H9 (cell line): ENCODE measurements around the gene RPL29. TPM values are rescaled to one million over a fixed set of nuclear protein-coding genes. Genes with fewer than 3 reads are reported as not detected.

Source experiments
- DNase-seq: peaks from one replicate; pipeline ENCODE4 v3.0.0-alpha.2; 2017
- H2AFZ ChIP-seq: one replicate; pipeline ENCODE4 v1.6.1; 2013; ENCODE audit warnings: mild to moderate bottlenecking, low read length, control low read depth, moderate library complexity
- H2AK5ac ChIP-seq: 2 replicates; pipeline ENCODE4 v1.6.1; 2013; ENCODE audit warnings: low read length, control low read depth, mixed read lengths; ENCODE audit not compliant: insufficient read length
- H2BK120ac ChIP-seq: one replicate; pipeline ENCODE4 v1.6.1; 2013; ENCODE audit warnings: low read depth, mild to moderate bottlenecking, low read length, control low read depth, inconsistent platforms; ENCODE audit not compliant: poor library complexity, severe bottlenecking
- H2BK12ac ChIP-seq: 2 replicates; pipeline ENCODE4 v1.6.1; 2013; ENCODE audit warnings: low read length, control low read depth, mixed read lengths, low read depth; ENCODE audit not compliant: insufficient read length
- H2BK15ac ChIP-seq: 2 replicates; pipeline ENCODE4 v1.6.1; 2013; ENCODE audit warnings: low read depth, low read length, control low read depth
- H2BK20ac ChIP-seq: one replicate; pipeline ENCODE4 v1.6.1; 2013; ENCODE audit warnings: low read depth, mild to moderate bottlenecking, low read length, control low read depth, inconsistent platforms; ENCODE audit not compliant: poor library complexity, severe bottlenecking
- H2BK5ac ChIP-seq: 2 replicates; pipeline ENCODE4 v1.6.1; 2013; ENCODE audit warnings: low read length, control low read depth, mixed read lengths; ENCODE audit not compliant: insufficient read length
- H3K14ac ChIP-seq: 2 replicates; pipeline ENCODE4 v1.6.1; 2013; ENCODE audit warnings: low read length, control low read depth; ENCODE audit not compliant: insufficient read depth
- H3K18ac ChIP-seq: 2 replicates; pipeline ENCODE4 v1.6.1; 2013; ENCODE audit warnings: low read depth, mild to moderate bottlenecking, mixed read lengths, low read length, control low read depth; ENCODE audit not compliant: insufficient read length
- H3K23ac ChIP-seq: 2 replicates; pipeline ENCODE4 v1.6.1; 2013; ENCODE audit warnings: low read length, control low read depth, mixed read lengths, low read depth; ENCODE audit not compliant: insufficient read length
- H3K23me2 ChIP-seq: 2 replicates; pipeline ENCODE4 v1.6.1; 2013; ENCODE audit warnings: low read depth, mild to moderate bottlenecking, mixed read lengths, low read length, control low read depth; ENCODE audit not compliant: insufficient read length, poor library complexity, severe bottlenecking
- H3K27ac ChIP-seq: 2 replicates; pipeline ENCODE4 v1.5.1; 2013; ENCODE audit warnings: low read length, control low read depth, mixed read lengths, low read depth; ENCODE audit not compliant: insufficient read length
- H3K27me3 ChIP-seq: 2 replicates; pipeline ENCODE4 v1.6.1; 2013; ENCODE audit warnings: low read length, control low read depth, inconsistent platforms; ENCODE audit not compliant: insufficient read depth
- H3K4ac ChIP-seq: 2 replicates; pipeline ENCODE4 v1.6.1; 2013; ENCODE audit warnings: low read depth, mild to moderate bottlenecking, control low read depth, inconsistent platforms, low read length, moderate library complexity
- H3K4me1 ChIP-seq: 2 replicates; pipeline ENCODE4 v1.6.1; 2013; ENCODE audit warnings: low read length, control low read depth, inconsistent platforms; ENCODE audit not compliant: insufficient read depth
- H3K4me2 ChIP-seq: 2 replicates; pipeline ENCODE4 v1.6.1; 2013; ENCODE audit warnings: low read length, control low read depth, mixed read lengths; ENCODE audit not compliant: insufficient read length, insufficient read depth
- H3K56ac ChIP-seq: 2 replicates; pipeline ENCODE4 v1.6.1; 2013; ENCODE audit warnings: low read depth, mild to moderate bottlenecking, mixed read lengths, low read length, control low read depth; ENCODE audit not compliant: insufficient read length
- H3K79me1 ChIP-seq: 2 replicates; pipeline ENCODE4 v1.6.1; 2013; ENCODE audit warnings: low read depth, mild to moderate bottlenecking, moderate library complexity, low read length, control low read depth, inconsistent platforms; ENCODE audit not compliant: insufficient read depth, poor library complexity, severe bottlenecking
- H3K79me2 ChIP-seq: 2 replicates; pipeline ENCODE4 v1.6.1; 2013; ENCODE audit warnings: low read length, control low read depth, inconsistent platforms; ENCODE audit not compliant: insufficient read depth
- H3K9ac ChIP-seq: 2 replicates; pipeline ENCODE4 v1.6.1; 2013; ENCODE audit warnings: low read length, control low read depth, mixed read lengths; ENCODE audit not compliant: insufficient read length; ENCODE audit errors: extremely low read depth
- H3K9me3 ChIP-seq: one replicate; pipeline ENCODE4 v1.6.1; 2013; ENCODE audit warnings: low read depth, low read length, inconsistent platforms; ENCODE audit not compliant: control insufficient read depth
- H3T11ph ChIP-seq: one replicate; pipeline ENCODE4 v1.6.1; 2013; ENCODE audit warnings: mild to moderate bottlenecking, low read length, control low read depth, inconsistent platforms
- H4K20me1 ChIP-seq: one replicate; pipeline ENCODE4 v1.6.1; 2013; ENCODE audit not compliant: control insufficient read depth, insufficient read length, insufficient read depth
- H4K5ac ChIP-seq: 2 replicates; pipeline ENCODE4 v1.6.1; 2013; ENCODE audit warnings: low read depth, mild to moderate bottlenecking, mixed read lengths, low read length, control low read depth; ENCODE audit not compliant: insufficient read length
- H4K8ac ChIP-seq: replicated peaks from 2 replicates; pipeline ENCODE4 v1.6.1; 2013; ENCODE audit warnings: low read length, control low read depth, mixed read lengths, low read depth; ENCODE audit not compliant: insufficient read length
- H4K91ac ChIP-seq: 2 replicates; pipeline ENCODE4 v1.6.1; 2013; ENCODE audit warnings: low read depth, mild to moderate bottlenecking, moderate library complexity, mixed read lengths, low read length, control low read depth; ENCODE audit not compliant: insufficient read length
- H3K27ac Mint-ChIP-seq, 3 experiments: 2 replicates in 2 of 3; 3 replicates in 1 of 3; pipeline ENCODE4 v1.8.0; 2020 to 2021; ENCODE audit warnings: mixed read lengths in 3 of 3, mild to moderate bottlenecking in 1 of 3, moderate library complexity in 1 of 3
- H3K27me3 Mint-ChIP-seq: 2 replicates; pipeline ENCODE4 v1.8.0; 2021; ENCODE audit warnings: low read depth, mild to moderate bottlenecking, moderate library complexity, mixed read lengths
- H3K36me3 Mint-ChIP-seq, 3 experiments: 2 replicates in 2 of 3; 3 replicates in 1 of 3; pipeline ENCODE4 v1.8.0; 2020 to 2021; ENCODE audit warnings: low read depth in 3 of 3, mixed read lengths in 3 of 3; ENCODE audit not compliant: insufficient read depth in 1 of 3
- H3K4me1 Mint-ChIP-seq, 2 experiments: 2 replicates each; pipeline ENCODE4 v1.8.0; 2020; ENCODE audit warnings: mixed read lengths in 2 of 2
- H3K4me3 Mint-ChIP-seq, 2 experiments: 2 replicates in 1 of 2; 3 replicates in 1 of 2; pipeline ENCODE4 v1.8.0; 2020 to 2021; ENCODE audit warnings: mild to moderate bottlenecking in 2 of 2, mixed read lengths in 2 of 2, moderate library complexity in 1 of 2
- H3K9me3 Mint-ChIP-seq, 2 experiments: 2 replicates in 1 of 2; 3 replicates in 1 of 2; pipeline ENCODE4 v1.8.0; 2020; ENCODE audit warnings: mild to moderate bottlenecking in 2 of 2, mixed read lengths in 2 of 2, moderate library complexity in 1 of 2
- WGBS: extraction: QIAGEN DNeasy Blood & Tissue Kit; methylation state at CpG from one replicate; pipeline ENCODE4 v1.1.7; 2013; ENCODE audit warnings: missing lambda C conversion rate, low lambda C conversion rate, mixed read lengths; ENCODE audit not compliant: insufficient read length; ENCODE audit errors: extremely low coverage; 5-methylcytosine and 5-hydroxymethylcytosine counted together
- total RNA-seq: library from RNA; stranded (reverse); gene quantifications from 2 replicates; pipeline ENCODE4 v1.2.1, GENCODE V29; 2021
- TF ChIP-seq, protein P1 (sequence below): fragments of 200-600 bp; sonication (generic); conservative IDR thresholded peaks from 3 replicates; pipeline ENCODE4 v1.8.0; 2021; ENCODE audit warnings: antibody characterized with exemption, mild to moderate bottlenecking

RPL29 gene
- total RNA-seq, 1 experiment from 2014 or later = 1,592 TPM

GRCh38 chr3:51971350-51971749 is 24.3 kb downstream of the RPL29 start:
- peaks cover 21% of the 10 kb centered on the region; the same call in 1 of the 2 replicates for H3K4me1 ChIP-seq
- H3K4ac ChIP-seq = no peak overlapping the region
- peaks cover 32 to 53% of the 10 kb centered on the region in 2 experiments for H3K4me1 Mint-ChIP-seq
- H3K4me2 ChIP-seq = no peak overlapping the region
- no peak overlapping the region for H3K23ac ChIP-seq
- H3K79me1 ChIP-seq = no peaks in the 10 kb centered on the region
- no peak overlapping the region for H4K91ac ChIP-seq
- peaks cover 5% of the 10 kb centered on the region; the same call in 1 of the 2 replicates for H3K27me3 ChIP-seq
- H3K9me3 ChIP-seq = no peaks in the 10 kb centered on the region
- H2AFZ ChIP-seq = no peak overlapping the region
- H2AK5ac ChIP-seq = no peak overlapping the region
- no peaks in the 10 kb centered on the region for H3K79me2 ChIP-seq
- TF ChIP-seq, protein P1, sequence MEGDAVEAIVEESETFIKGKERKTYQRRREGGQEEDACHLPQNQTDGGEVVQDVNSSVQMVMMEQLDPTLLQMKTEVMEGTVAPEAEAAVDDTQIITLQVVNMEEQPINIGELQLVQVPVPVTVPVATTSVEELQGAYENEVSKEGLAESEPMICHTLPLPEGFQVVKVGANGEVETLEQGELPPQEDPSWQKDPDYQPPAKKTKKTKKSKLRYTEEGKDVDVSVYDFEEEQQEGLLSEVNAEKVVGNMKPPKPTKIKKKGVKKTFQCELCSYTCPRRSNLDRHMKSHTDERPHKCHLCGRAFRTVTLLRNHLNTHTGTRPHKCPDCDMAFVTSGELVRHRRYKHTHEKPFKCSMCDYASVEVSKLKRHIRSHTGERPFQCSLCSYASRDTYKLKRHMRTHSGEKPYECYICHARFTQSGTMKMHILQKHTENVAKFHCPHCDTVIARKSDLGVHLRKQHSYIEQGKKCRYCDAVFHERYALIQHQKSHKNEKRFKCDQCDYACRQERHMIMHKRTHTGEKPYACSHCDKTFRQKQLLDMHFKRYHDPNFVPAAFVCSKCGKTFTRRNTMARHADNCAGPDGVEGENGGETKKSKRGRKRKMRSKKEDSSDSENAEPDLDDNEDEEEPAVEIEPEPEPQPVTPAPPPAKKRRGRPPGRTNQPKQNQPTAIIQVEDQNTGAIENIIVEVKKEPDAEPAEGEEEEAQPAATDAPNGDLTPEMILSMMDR = no peak
- WGBS = no CpG with 5 or more reads among the region's 11 CpGs
- H4K5ac ChIP-seq = no peak overlapping the region
- peaks cover 3% of the 10 kb centered on the region for H4K20me1 ChIP-seq
- H3K23me2 ChIP-seq = peaks cover 21% of the 10 kb centered on the region
- no peak overlapping the region; a peak in 1 of 5 replicates for H3K4me3 Mint-ChIP-seq
- peaks cover 21% of the 10 kb centered on the region for H3K27me3 Mint-ChIP-seq
- H3K9me3 Mint-ChIP-seq = no peaks in the 10 kb centered on the region
- no peak for DNase-seq
- no peak overlapping the region for H3K18ac ChIP-seq
- H2BK5ac ChIP-seq = no peak overlapping the region
- H2BK20ac ChIP-seq = no peak overlapping the region
- no peak overlapping the region for H3K27ac ChIP-seq
- H3K14ac ChIP-seq = no peak overlapping the region
- no peak overlapping the region for H4K8ac ChIP-seq
- H2BK12ac ChIP-seq = no peak overlapping the region
- no peak overlapping the region for H3T11ph ChIP-seq
- peaks cover 0 to 2% (median 0%) of the 10 kb centered on the region in 3 experiments; a peak in 3 of 7 replicates for H3K36me3 Mint-ChIP-seq
- H3K56ac ChIP-seq = no peak overlapping the region
- H3K27ac Mint-ChIP-seq = no peak overlapping the region
- no peak overlapping the region for H3K9ac ChIP-seq
- H2BK15ac ChIP-seq = no peak overlapping the region
- no peak overlapping the region for H2BK120ac ChIP-seq
